Panc1 (cell line): Measurements from ENCODE around the gene CDH13.

Experiments
- POLR2AphosphoS5 ChIP-seq: IDR thresholded peaks from 2 replicates; pipeline ENCODE4 v1.6.1; 2012; ENCODE audit warnings: mild to moderate bottlenecking, low read depth, low read length, moderate library complexity
- SIN3A ChIP-seq: IDR thresholded peaks from 2 replicates; pipeline ENCODE4 v1.6.1; 2012; ENCODE audit warnings: low read depth, mild to moderate bottlenecking, low read length, moderate library complexity, borderline replicate concordance; ENCODE audit not compliant: insufficient read depth
- TF ChIP-seq, protein P1 (sequence below): fragments of 450-650 bp; IDR thresholded peaks from 2 replicates; pipeline ENCODE4 v1.5.1; 2017; ENCODE audit warnings: mild to moderate bottlenecking
- TF ChIP-seq, protein P2 (sequence below), 2 experiments: IDR thresholded peaks; 2 replicates each; pipeline ENCODE4 v1.6.1; 2011 to 2012; ENCODE audit warnings: low read depth in 2 of 2, control low read depth in 1 of 2, low read length in 1 of 2, mild to moderate bottlenecking in 1 of 2, moderate library complexity in 1 of 2; ENCODE audit not compliant: insufficient read depth in 1 of 2

DNA sequence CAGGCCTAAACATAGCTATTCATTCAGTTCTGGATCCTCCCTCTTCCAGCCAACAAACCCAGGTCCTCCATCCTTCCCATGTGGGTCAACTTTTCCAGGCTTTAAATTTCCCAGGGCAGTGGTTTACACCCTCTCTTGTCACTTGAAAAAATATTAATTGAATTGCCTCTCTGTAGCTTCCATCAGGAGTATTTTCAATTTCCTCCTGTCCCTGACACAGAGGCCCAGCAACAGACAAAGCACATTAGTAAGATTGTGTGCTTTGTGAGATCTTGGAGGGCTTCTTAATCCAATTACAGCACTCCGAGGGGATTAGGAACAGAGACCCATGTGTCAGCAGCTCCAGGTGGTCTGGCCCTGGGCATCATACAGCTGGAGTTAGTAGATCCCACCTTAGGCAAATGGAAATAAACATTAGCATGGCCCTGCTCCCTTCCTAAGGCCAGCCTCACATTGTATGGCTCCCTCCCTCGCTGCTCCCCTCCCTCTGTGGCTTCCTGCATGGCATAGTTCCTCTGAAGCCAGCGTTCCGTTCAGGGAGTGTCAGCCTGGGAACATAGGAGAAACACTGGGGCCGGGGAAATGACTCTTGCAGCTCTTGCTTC lies 1048.3 kb downstream of the CDH13 start:
- TF ChIP-seq, protein P1, sequence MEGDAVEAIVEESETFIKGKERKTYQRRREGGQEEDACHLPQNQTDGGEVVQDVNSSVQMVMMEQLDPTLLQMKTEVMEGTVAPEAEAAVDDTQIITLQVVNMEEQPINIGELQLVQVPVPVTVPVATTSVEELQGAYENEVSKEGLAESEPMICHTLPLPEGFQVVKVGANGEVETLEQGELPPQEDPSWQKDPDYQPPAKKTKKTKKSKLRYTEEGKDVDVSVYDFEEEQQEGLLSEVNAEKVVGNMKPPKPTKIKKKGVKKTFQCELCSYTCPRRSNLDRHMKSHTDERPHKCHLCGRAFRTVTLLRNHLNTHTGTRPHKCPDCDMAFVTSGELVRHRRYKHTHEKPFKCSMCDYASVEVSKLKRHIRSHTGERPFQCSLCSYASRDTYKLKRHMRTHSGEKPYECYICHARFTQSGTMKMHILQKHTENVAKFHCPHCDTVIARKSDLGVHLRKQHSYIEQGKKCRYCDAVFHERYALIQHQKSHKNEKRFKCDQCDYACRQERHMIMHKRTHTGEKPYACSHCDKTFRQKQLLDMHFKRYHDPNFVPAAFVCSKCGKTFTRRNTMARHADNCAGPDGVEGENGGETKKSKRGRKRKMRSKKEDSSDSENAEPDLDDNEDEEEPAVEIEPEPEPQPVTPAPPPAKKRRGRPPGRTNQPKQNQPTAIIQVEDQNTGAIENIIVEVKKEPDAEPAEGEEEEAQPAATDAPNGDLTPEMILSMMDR, result no peak
- TF ChIP-seq POLR2AphosphoS5, result no peak
- TF ChIP-seq SIN3A, result no peak
- TF ChIP-seq, protein P2, sequence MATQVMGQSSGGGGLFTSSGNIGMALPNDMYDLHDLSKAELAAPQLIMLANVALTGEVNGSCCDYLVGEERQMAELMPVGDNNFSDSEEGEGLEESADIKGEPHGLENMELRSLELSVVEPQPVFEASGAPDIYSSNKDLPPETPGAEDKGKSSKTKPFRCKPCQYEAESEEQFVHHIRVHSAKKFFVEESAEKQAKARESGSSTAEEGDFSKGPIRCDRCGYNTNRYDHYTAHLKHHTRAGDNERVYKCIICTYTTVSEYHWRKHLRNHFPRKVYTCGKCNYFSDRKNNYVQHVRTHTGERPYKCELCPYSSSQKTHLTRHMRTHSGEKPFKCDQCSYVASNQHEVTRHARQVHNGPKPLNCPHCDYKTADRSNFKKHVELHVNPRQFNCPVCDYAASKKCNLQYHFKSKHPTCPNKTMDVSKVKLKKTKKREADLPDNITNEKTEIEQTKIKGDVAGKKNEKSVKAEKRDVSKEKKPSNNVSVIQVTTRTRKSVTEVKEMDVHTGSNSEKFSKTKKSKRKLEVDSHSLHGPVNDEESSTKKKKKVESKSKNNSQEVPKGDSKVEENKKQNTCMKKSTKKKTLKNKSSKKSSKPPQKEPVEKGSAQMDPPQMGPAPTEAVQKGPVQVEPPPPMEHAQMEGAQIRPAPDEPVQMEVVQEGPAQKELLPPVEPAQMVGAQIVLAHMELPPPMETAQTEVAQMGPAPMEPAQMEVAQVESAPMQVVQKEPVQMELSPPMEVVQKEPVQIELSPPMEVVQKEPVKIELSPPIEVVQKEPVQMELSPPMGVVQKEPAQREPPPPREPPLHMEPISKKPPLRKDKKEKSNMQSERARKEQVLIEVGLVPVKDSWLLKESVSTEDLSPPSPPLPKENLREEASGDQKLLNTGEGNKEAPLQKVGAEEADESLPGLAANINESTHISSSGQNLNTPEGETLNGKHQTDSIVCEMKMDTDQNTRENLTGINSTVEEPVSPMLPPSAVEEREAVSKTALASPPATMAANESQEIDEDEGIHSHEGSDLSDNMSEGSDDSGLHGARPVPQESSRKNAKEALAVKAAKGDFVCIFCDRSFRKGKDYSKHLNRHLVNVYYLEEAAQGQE (IDR thresholded peaks at IDR 0.05; ENCODE audit: insufficient read depth in 1 of 2, low read depth in 2 of 2, low read length in 1 of 2), result no peak
